Vagina (tissue), 2 donors: ENCODE results near the gene SRSF9.

Experiments
- POLR2A ChIP-seq, 2 donors: fragments of 450-650 bp; IDR thresholded peaks; one replicate each; pipeline ENCODE4 v1.6.1; 2017; ENCODE audit warnings: antibody characterized with exemption in 2 of 2, mild to moderate bottlenecking in 2 of 2, moderate library complexity in 2 of 2
- POLR2AphosphoS5 ChIP-seq, 2 donors: sonication (generic); formaldehyde crosslinking; IDR thresholded peaks; one replicate each; pipeline ENCODE4 v1.9.0; 2017; ENCODE audit warnings: antibody characterized with exemption in 2 of 2, mild to moderate bottlenecking in 2 of 2, low read depth in 1 of 2; ENCODE audit not compliant: insufficient read depth in 1 of 2
- TF ChIP-seq, protein P1 (sequence below), 3 experiments: fragments of 450-650 bp in 2 of 3; fragments of 200-600 bp in 1 of 3; sonication (generic) in 1 of 3; IDR thresholded peaks; one replicate each; pipeline ENCODE4 v1.5.1; 2017 to 2019; ENCODE audit warnings: antibody characterized with exemption in 3 of 3, mild to moderate bottlenecking in 2 of 3, moderate library complexity in 2 of 3

DNA sequence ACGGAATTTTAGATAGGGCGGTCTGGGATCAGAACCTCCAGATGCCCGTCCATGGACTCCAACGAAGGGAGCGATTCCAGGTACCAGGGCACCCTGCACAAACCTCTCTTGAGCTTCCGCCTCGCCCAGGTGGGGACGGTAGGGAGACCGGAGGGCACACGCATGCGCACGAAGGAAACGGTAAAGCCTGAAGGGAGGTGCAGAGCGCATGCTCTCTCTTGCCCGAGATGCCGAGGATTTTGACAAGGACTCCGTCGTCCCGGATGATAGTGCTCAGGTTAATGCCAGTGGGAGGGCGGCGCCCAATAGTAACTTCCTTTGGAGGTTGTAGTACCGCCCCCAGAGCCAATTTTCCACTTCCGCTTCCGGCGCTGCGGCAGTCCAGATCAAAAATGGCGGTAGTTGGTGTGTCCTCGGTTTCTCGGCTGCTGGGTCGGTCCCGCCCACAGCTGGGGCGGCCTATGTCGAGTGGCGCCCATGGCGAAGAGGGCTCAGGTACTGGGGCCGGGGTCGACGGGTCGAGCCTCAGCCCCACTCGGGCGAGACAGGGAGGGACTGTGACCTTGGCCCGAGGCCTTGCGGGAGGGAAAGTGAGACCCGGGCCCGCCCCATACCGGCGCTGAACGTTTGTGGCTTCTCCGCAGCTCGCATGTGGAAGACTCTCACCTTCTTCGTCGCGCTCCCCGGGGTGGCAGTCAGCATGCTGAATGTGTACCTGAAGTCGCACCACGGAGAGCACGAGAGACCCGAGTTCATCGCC, 31.6 kb downstream of the SRSF9 start, which contains the start of gene COX6A1:
- peak in 1 of 2 donors; percentile 25 for TF ChIP-seq POLR2A (IDR thresholded peaks at IDR 0.05)
- TF ChIP-seq, protein P1, sequence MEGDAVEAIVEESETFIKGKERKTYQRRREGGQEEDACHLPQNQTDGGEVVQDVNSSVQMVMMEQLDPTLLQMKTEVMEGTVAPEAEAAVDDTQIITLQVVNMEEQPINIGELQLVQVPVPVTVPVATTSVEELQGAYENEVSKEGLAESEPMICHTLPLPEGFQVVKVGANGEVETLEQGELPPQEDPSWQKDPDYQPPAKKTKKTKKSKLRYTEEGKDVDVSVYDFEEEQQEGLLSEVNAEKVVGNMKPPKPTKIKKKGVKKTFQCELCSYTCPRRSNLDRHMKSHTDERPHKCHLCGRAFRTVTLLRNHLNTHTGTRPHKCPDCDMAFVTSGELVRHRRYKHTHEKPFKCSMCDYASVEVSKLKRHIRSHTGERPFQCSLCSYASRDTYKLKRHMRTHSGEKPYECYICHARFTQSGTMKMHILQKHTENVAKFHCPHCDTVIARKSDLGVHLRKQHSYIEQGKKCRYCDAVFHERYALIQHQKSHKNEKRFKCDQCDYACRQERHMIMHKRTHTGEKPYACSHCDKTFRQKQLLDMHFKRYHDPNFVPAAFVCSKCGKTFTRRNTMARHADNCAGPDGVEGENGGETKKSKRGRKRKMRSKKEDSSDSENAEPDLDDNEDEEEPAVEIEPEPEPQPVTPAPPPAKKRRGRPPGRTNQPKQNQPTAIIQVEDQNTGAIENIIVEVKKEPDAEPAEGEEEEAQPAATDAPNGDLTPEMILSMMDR (IDR thresholded peaks at IDR 0.05), result no peak
- peak; percentile 86 to 95 for TF ChIP-seq POLR2AphosphoS5 (IDR thresholded peaks at IDR 0.05; ENCODE audit: insufficient read depth in 1 of 2, low read depth in 1 of 2)
